Tibial nerve (tissue), 4 donors: Measurements from ENCODE around the gene PSIP1.

Experiments
- CTCF ChIP-seq, 5 experiments: fragments of 200-600 bp in 3 of 5; fragments of 450-650 bp in 2 of 5; sonication (generic) in 3 of 5; IDR thresholded peaks; one replicate each; pipeline ENCODE4 v1.5.1; 2016 to 2019; ENCODE audit warnings: antibody characterized with exemption in 5 of 5, mild to moderate bottlenecking in 3 of 5, moderate library complexity in 2 of 5
- EP300 ChIP-seq, 2 donors: sonication (generic); formaldehyde crosslinking; IDR thresholded peaks; one replicate each; pipeline ENCODE4 v1.6.1; 2017; ENCODE audit warnings: antibody characterized with exemption in 2 of 2, mild to moderate bottlenecking in 1 of 2
- POLR2A ChIP-seq, 2 donors: fragments of 450-650 bp; IDR thresholded peaks; one replicate each; pipeline ENCODE4 v1.6.1; 2017; ENCODE audit warnings: antibody characterized with exemption in 2 of 2, mild to moderate bottlenecking in 2 of 2, moderate library complexity in 2 of 2

GRCh38 chr9:15549611-15550010, 38.8 kb upstream of the PSIP1 start:
- no peak for TF ChIP-seq CTCF (IDR thresholded peaks at IDR 0.05)
- no peak for TF ChIP-seq POLR2A (IDR thresholded peaks at IDR 0.05)
- TF ChIP-seq EP300 (IDR thresholded peaks at IDR 0.05) = no peak
